CD4-positive, alpha-beta T cell treated with Interleukin-1 beta for 1 hour (primary cell): ENCODE results near the gene MARCHF10.
"Not testable (repeated sequence)": the region's sequence is repeated elsewhere in the genome, so short reads cannot be mapped to it uniquely, and the experiment has no call there.

Experiments used
- DNase-seq, 2 donors: peaks; one replicate each; pipeline ENCODE4 v3.0.0-alpha.2; 2020 to 2022

MARCHF10 gene

DNA sequence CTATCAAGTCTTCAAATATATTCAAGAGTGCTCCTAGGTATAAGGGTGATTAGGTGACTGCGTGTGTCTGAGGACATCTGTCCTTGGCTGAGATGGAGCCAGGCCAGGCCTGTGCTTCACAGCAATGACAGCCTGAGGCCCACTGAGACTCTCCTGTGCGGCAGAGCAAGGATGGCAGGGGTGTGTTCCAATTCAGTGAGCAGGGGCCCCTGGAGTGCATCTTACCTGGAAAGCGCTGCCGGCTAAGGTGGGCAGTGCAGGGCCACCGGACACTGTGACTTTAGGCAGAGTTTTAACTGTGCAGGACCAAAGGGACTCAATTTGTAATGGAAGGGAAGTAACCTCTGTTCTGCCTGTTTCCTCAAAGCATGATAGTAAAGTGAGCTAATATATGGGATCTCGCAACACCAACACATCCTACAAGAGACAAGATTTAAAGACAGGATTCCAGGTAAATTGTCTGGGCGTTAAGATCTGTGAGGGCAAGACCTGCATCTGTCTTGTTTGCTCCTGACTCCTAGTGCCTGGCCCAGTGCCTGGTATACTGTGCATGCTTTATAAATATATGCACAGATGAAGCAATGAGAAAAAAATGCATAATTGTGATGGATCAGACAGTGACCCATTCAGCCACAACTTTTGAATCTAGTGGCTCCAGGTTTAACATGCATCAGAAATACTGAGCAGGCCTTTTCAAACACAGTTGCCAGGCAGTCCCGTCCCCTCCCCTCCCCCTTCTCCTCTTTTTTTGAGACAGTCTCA, 93.9 kb downstream of the MARCHF10 start:
- DNase-seq = no peak

DNA sequence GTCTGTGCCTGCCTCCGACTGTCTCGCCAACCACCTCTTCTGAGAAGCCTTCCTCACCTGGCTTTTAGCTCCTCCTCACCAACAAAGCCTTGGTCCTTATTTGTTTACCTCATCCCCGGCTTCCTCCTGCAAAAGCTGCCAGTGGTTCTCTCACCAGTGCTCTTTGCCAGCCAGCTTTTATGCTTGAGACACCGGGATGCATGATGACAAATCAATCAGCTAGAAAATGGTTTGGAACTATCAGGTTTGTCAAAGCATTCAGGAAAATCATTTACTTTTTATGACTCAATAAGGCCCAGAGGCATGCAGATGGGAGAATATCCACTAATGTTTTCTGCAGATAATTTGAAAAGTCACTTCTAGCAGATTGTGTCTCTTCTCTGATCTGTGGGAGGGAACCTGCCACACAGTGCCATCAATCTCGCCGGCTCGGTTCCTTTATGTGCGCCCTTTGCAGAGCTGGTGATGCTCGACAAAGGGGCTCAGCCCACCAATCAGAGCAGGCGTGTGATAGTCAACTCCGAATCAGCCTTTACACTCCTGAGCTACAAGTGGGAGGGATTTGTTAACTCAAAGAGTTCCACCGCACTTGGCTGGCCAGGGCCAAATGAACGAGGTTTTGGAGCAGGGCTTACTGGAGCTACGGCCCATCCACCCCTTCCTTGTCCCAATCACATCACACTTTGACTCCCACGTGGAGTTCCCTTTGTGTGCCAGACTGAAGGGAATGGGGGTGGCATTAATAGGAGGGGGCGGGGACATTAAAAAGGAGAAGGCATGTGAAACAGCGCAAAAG, 94.8 kb downstream of the MARCHF10 start:
- no peak for DNase-seq

- no peak for DNase-seq
Measured at GRCh38 chr17:62712171-62712581, 95.9 kb downstream of the MARCHF10 start.

GRCh38 chr17:62708587-62708986, 99.5 kb downstream of the MARCHF10 start:
- no peak for DNase-seq

DNA sequence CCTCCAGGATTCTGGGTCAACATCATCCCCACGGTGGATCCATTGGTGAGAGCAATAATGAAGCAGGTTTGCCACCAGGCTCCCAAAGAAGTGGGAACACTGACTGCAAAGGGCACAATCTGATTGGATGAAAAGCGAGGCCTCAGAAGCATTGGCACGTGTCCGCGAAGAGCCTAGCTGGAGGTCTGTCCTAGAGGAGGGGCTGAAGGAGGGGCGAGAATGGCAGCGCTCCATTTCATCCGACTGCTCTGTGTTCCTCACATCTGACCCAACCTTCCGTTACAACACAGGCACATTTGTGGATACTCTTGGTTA, 100.7 kb downstream of the MARCHF10 start:
- DNase-seq = no peak

DNA sequence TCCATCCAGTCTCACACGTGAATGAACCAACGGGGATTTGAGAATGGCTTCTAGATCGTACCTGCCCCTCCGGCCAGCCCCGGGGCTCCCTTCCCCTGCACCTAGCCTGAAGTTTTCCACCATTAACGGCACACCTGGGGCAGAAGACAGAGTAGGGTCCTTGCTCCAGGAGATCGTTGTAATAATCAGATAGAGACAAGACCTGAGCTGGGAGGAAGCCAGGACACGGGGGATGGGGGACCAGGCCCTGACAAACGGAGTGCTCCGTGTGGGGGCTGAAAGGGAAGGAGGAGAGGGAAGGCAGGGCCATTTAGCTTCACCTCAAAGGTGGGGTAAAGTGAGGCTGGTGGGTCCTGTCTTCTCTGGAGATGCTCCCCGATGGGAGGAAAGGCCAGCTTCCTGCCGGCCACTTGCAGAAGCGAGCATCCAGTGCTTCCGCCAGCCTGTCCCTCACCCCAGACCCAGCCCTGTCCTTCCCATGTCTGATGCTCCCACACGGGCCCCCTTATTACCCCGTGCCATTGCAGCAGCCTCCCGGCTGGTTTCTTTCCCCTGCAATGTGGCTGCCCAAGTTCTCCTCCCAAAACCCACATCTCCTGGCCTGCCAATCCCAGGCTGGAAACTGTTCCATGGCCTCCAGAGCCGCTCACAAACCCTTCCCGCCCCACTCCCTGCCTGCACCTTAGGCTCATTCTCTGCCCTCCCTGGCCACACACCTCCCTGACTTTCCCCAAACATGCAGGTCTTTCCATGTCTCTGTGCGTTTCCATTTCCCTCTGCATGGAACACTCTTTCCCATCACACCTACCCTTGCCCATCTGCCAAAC, 101.3 kb downstream of the MARCHF10 start:
- DNase-seq = no peak

DNA sequence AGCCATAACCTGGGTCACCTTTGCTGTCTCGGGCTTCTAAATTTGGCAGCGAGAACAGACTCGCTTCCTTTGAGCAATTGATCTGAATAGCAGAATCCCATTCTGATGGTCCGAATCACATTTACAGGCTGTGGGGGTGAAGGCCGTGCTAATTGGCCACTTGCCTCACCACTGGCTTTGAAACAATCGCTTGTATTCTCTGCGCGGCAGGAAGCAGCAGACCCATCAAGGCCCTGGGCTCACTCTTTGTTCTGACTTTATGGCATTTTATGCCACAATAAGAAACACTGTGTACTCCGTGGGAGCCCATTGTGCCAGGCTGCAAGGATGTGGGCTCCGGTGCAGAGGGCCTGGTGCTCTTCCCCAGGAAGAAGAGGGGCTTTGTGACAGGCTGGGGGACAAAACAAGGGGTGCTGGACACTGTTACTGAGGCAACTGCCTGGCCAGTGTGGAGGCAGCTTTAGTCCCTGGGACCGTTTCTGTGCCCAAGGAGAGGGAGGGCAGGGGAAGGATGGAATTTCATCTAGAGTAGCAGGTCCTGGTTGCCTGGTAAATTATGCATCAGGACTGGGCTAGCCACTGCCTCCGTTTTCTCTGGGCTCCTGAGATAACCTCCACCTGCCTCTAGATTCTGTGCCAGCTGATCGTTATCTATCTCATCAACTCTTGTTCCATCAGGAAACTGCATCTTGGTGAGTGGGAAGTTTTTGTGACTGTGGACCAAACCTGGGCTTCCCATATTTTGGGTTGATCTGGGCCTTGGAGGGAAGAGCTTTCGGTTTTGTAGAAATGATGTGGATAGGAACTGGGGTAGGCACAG, 102.1 kb downstream of the MARCHF10 start:
- DNase-seq = no peak

- no peak for DNase-seq
Measured at GRCh38 chr17:62705156-62705777, 102.8 kb downstream of the MARCHF10 start.

- no peak for DNase-seq
Measured at GRCh38 chr17:62704381-62704971, 103.6 kb downstream of the MARCHF10 start.

DNA sequence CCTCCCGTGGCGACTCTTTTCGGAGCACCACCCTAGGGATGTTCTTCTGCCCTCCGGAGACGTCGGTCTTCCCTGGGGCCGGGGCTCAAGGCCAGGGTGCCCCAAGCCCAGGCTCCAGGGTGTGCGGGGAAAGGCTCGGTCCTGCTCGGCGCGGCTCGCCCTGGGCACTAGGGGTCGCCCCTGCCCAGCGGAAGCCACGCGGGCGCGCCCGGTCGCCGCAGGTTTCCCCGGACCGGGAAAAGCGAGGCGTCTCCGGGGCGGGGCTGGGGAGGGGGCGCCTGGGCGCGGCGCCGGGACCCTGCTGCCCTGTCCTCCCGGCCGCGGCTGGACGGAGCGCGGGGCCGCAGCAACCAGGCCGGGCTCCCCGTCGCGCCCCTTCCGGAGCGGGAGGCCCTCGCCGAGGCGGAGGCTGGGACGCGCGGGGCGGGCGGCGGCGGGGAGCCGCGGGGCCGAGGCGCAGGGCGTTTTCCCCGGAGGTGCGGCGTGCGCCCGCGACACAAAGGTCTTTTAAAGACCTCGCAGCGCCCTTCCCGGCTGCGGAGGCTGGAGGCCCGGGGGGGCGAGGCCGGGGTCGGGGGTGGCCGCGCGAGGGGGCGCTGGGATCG, 104.2 kb downstream of the MARCHF10 start:
- DNase-seq = peak; percentile 69 to 76

DNA sequence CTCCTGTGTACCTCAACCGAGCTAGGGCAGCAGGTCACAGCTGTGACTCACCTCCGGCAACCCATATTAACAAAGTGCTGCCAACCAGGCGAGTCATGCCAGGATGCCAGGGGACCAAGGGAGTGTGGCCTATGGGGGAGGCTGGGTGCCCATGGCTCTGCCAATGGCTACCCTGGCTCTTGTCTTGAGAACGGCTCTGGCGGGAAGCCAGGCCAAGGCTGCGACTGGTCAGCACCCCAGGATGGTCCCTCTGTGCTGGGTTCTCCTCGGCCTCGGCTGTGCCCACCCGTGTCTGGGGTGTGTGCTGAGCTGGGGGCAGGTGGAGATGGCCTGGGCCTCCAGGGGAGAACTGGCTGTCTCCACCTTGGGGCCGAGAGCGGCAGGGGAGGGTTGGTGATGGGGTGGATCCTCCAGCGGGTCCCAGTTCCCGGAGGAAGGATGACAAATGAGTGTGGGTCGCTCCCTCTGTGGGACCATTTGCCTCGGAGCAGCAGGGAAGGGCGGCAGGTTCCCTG, 104.8 kb downstream of the MARCHF10 start:
- DNase-seq = peak in 1 of 2 donors; percentile 3

- DNase-seq = no peak
Measured at GRCh38 chr17:62702746-62703260, 105.3 kb downstream of the MARCHF10 start.

GRCh38 chr17:62701706-62702085, 106.4 kb downstream of the MARCHF10 start:
- no peak for DNase-seq

DNA sequence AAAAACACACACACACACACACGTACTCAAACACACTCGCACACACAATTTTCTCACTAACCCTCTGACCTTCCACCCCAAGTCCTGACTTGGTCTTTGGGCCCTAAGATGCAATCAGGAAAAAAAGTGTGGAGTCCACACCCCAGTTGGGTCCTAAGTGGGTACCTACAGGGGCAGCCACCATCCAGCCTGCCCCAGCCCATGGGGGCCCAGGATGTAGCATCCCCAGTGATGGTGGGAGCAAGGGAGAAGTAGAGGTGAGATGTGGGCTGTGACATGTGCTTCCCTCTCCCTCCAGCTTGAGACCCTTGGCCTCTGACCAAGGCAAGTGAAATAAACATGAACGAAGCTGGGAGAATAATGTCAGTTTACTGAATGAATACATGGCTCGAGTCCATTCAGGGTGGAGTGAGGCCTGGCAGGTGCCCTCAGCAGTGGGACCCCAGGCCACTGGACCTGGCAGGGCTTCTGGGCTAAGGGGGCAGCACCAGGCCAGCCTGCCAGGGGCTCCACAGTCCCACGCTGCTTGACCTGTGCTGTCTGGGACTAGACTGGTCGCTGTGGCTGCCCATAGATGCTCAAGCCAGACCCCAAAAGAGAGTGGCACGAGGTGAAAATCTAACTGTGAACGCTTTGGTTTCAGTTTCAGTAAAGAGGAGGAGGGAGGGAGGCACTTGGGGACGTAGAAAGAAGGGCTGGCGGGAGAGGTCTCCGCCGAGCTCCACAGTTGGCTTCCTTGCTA, 107.0 kb downstream of the MARCHF10 start:
- no peak for DNase-seq

GRCh38 chr17:62698459-62698858, 109.7 kb downstream of the MARCHF10 start:
- not testable (repeated sequence) for DNase-seq

DNA sequence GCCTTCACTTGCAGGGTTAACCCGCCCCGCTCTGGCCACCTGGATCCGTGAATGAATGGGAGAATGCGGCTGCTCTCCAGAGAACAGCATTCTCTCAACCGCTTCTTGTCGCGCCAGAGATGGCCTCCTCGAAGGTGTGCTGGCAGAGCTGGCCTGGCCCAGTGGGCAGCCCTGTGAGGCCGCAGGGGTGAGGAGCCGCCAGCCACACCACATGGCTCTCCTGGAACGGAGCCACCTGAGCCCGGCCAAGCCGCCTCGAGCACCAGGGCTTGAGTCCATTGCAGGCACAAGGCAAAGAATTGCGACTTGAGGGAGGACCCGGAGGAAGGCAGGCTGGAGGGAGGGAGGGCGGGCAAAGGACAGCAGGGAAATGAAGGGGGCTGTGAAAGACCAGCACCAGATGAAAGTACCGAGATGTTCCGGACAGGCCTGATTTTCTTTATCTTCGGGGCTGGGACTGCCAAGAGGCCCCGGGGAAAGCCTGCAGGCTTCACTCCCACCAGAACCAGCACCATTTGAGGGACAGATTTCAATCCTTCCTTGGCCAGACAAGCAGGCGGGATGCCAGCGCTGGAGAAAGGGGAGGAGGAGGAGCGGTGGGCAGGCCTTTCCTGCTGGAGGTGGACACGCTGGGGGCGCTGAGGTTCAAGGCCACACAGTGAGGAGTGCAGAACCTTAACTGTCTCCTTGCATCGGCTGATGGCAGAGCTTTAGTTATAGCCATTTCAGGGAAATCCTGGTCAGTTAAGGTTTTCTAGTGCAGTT, 111.2 kb downstream of the MARCHF10 start:
- no peak for DNase-seq

GRCh38 chr17:62696256-62696655, 111.9 kb downstream of the MARCHF10 start:
- DNase-seq = no peak

DNA sequence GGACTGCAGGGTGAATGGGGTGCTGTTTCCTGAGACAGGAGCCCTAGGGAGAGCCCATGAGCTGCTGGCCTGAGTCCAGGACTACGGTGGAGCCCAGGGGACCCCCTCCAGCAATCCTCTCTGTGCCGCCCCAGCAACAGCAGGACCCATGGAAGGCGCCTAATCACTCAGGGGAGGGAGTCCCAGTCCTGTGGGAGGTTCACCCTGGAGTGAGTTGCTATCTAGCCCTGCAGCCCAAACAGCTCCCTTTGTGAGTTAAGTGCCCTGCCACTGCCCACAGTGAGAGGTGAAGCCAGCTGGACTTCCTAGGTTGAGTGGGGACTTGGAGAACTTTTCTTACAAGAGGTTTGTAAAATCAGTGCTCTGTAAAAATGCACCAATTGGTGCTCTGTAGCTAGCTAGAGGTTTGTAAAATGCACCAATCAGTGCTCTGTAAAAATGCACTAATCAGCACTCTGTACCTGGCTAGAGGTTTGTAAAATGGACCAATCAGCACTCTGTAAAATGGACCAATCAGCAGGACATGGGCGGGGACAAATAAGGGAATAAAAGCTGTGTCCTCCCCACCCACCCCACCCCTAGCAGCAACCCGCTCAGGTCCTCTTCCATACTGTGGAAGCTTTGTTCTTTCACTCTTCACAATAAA, 112.9 kb downstream of the MARCHF10 start:
- DNase-seq = not testable (repeated sequence)
